HTERT RPE-1 (cell line): Measurements from ENCODE around the gene CDC14B.
"Not testable (repeated sequence)": the region's sequence is repeated elsewhere in the genome, so short reads cannot be mapped to it uniquely, and the experiment has no call there.

Source experiments
- in situ Hi-C: fragments of 300-500 bp; cut with MboI; formaldehyde crosslinking; loops from 4 replicates; pipeline ENCODE4 v1.14.3; 2020; ENCODE audit warnings: low sequenced_read_pairs

The CDC14B gene

GRCh38 chr9:96596601-96597111 is 23.0 kb downstream of the CDC14B start:
- in situ Hi-C loops: no loop called here

- in situ Hi-C loops: no loop called here
These were observed 32.0 kb downstream of the CDC14B start for GRCh38 chr9:96587338-96588315.

GRCh38 chr9:96585426-96585825 is 34.2 kb downstream of the CDC14B start:
- in situ Hi-C loops: no loop called here

- in situ Hi-C loops: not testable (repeated sequence)
These were observed 37.4 kb downstream of the CDC14B start for GRCh38 chr9:96582199-96582598.

GRCh38 chr9:96581786-96582185 is 37.9 kb downstream of the CDC14B start:
- in situ Hi-C loops: no loop called here

GRCh38 chr9:96581301-96581700 is 38.3 kb downstream of the CDC14B start:
- in situ Hi-C loops: no loop called here

GRCh38 chr9:96574931-96575351 is 44.7 kb downstream of the CDC14B start:
- in situ Hi-C loops: no loop called here

- in situ Hi-C loops: no loop called here
These were observed 45.2 kb downstream of the CDC14B start for GRCh38 chr9:96574455-96574854.

GRCh38 chr9:96567203-96567700 is 52.4 kb downstream of the CDC14B start:
- in situ Hi-C loops: no loop called here

- in situ Hi-C loops: no loop called here
These were observed 53.0 kb downstream of the CDC14B start for GRCh38 chr9:96566498-96567202.

GRCh38 chr9:96565671-96566497 is 53.8 kb downstream of the CDC14B start:
- in situ Hi-C loops: no loop called here

GRCh38 chr9:96564217-96564616 is 55.4 kb downstream of the CDC14B start:
- in situ Hi-C loops: no loop called here

- in situ Hi-C loops: no loop called here
These were observed 60.2 kb downstream of the CDC14B start for GRCh38 chr9:96559339-96559943.

GRCh38 chr9:96557921-96558320 is 61.7 kb downstream of the CDC14B start:
- in situ Hi-C loops: no loop called here

- in situ Hi-C loops: no loop called here
These were observed 62.8 kb downstream of the CDC14B start for GRCh38 chr9:96556701-96557461.

- in situ Hi-C loops: no loop called here
These were observed 63.9 kb downstream of the CDC14B start for GRCh38 chr9:96555567-96556386.

- in situ Hi-C loops: no loop called here
These were observed 64.7 kb downstream of the CDC14B start for GRCh38 chr9:96554801-96555566.

- in situ Hi-C loops: no loop called here
These were observed 65.3 kb downstream of the CDC14B start for GRCh38 chr9:96554326-96554725.
